Choroid plexus epithelial cell (primary cell): ENCODE results near the gene RTL10.

Source experiments
- DNase-seq: peaks from one replicate; pipeline ENCODE4 v3.0.0-alpha.2; 2010; ENCODE audit warnings: low read depth
- H3K4me3 ChIP-seq: 2 replicates; pipeline ENCODE4 v1.5.1; 2011; ENCODE audit warnings: low read depth, mild to moderate bottlenecking, control low read depth, low read length, moderate library complexity
- TF ChIP-seq, protein P1 (sequence below): conservative IDR thresholded peaks from 2 replicates; pipeline ENCODE4 v1.5.1; 2011; ENCODE audit warnings: low read depth, mild to moderate bottlenecking, control low read depth, inconsistent platforms, low read length, moderate library complexity

Gene RTL10, protein sequence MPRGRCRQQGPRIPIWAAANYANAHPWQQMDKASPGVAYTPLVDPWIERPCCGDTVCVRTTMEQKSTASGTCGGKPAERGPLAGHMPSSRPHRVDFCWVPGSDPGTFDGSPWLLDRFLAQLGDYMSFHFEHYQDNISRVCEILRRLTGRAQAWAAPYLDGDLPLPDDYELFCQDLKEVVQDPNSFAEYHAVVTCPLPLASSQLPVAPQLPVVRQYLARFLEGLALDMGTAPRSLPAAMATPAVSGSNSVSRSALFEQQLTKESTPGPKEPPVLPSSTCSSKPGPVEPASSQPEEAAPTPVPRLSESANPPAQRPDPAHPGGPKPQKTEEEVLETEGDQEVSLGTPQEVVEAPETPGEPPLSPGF

GRCh38 chr22:19854778-19855503 is at the start of gene RTL10, which contains the start of gene GNB1L:
Gene RTL10 (minus strand): TSS chr22:19854874. CDS start chr22:19852261, 2,613 bp downstream.
Gene GNB1L (minus strand): TSS chr22:19854874. CDS start chr22:19821355, 33,519 bp downstream.
- DNase-seq, result peak; percentile 98
- TF ChIP-seq, protein P1, sequence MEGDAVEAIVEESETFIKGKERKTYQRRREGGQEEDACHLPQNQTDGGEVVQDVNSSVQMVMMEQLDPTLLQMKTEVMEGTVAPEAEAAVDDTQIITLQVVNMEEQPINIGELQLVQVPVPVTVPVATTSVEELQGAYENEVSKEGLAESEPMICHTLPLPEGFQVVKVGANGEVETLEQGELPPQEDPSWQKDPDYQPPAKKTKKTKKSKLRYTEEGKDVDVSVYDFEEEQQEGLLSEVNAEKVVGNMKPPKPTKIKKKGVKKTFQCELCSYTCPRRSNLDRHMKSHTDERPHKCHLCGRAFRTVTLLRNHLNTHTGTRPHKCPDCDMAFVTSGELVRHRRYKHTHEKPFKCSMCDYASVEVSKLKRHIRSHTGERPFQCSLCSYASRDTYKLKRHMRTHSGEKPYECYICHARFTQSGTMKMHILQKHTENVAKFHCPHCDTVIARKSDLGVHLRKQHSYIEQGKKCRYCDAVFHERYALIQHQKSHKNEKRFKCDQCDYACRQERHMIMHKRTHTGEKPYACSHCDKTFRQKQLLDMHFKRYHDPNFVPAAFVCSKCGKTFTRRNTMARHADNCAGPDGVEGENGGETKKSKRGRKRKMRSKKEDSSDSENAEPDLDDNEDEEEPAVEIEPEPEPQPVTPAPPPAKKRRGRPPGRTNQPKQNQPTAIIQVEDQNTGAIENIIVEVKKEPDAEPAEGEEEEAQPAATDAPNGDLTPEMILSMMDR, result no peak
- H3K4me3 ChIP-seq, result peak within 1 kb of the TSS; percentile 90

DNA sequence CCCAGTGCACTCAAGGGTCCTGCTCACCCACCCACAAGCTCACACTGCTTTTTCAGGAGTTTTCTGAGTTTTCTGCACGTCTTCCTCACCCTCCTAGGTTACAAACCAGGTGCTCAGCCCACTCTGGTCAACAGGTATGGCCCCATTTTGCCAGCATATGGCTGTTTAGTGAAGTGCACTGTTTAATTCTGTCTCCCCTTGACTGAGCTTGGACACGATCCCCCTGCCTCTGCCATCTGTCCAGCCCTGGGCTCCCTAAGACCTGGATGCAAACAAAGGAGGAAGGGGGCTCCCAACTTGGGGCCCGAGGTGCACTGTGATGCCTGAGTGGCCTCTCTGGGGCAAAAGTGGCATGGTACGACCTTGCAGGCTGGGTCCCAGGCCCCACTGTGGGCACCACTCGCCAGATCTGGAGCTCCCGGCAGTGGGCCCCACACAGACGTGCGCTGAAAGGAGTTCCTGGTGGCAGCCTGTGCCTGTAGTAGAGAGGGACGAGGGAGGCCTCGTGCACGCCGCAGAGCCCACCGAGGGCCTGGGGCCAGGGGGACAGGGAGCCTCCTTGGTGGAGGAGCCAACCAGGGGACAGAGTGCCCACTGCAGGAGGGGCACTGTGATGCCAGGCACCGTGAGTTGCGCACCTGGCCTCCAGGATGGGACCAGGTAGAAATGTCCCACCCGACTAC is 49.6 kb upstream of the RTL10 start:
- TF ChIP-seq, protein P1, result no peak
- no peak for DNase-seq
- H3K4me3 ChIP-seq, result no peak overlapping the region

DNA sequence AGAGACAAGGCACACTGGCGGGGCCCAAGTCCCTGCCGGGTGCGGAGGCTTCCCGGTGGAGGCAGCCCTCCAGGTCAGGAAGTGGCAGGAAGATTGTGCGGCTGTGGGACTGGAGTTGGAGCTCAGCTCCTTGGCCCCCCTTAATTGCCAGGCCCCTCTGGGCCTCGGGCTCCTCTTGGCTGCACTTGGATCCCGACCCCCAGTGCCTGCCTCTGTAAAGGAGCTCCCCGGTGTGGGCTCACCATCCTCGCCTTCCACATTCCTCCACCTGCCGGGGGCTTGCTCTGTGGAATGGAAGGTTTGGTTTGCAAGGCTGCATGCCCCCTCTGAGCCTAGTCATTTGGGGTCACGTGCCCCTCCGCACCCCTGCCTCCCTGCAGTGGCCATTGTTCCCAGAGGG is 48.8 kb upstream of the RTL10 start:
- H3K4me3 ChIP-seq, result no peak overlapping the region
- no peak for DNase-seq
- TF ChIP-seq, protein P1, result no peak

DNA sequence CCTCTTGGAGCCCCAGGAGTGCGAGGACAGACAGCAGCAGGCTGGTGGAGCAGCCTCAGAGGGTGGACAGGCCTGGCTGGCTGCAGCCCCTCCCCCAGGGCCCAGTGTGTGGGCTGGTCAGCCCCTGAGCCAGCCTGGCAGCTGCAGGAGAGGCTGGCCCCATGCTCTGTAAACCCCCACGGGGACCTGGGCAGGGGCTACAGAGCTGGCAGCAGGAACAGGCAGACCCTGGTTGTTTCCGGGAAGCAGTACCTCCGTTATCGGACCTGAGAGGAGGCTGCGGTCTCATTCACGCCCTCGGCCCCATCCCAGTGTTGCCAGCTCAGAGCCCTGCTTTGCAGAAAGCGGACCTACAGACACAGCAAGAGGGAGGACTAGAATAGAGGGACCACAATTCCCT is 48.4 kb upstream of the RTL10 start:
- no peak overlapping the region for H3K4me3 ChIP-seq
- DNase-seq, result no peak
- TF ChIP-seq, protein P1, result no peak

- DNase-seq, result no peak
- TF ChIP-seq, protein P1, result no peak
- H3K4me3 ChIP-seq, result no peak overlapping the region
Measured at GRCh38 chr22:19902245-19902715, 47.6 kb upstream of the RTL10 start.

DNA sequence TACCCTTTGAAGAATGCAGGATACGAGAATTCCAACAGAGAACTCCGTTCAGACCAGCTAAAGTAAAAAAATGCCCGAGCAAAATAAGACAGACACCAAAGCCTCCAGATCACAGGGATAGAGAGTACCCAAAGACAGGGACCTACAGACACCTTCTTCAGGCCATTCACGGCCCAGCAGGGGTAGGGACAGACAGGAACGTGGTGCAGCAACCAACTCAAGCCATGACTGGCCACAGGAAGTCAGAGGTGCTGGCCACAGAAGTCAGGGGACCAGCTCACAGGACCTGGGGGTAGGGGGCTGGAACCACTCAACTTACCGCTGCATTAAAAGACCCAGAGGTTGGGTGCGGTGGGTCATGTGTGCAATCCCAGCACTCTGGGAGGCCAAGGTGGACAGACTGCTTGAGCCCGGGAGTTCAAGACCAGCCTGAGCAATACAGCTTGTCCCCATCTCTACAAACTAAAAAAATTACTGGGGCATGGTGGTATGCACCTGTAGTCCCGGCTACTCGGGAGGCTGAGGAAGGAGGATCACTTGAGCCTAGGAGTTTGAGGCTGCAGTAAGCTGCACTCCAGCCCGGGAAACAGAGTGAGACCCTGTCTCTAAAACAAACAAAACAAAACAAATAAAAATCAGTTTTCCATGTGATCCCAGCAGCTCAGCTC is 47.0 kb upstream of the RTL10 start:
- H3K4me3 ChIP-seq, result no peak overlapping the region
- TF ChIP-seq, protein P1, result no peak
- no peak for DNase-seq
